ENCODE data around the gene ZNF503. TPM values are rescaled to one million over a fixed set of nuclear protein-coding genes. Genes with fewer than 3 reads are reported as not detected.

ZNF503 gene
- total RNA-seq, 2 donors from 2014 or later = 12.0 to 14.3 TPM

DNA sequence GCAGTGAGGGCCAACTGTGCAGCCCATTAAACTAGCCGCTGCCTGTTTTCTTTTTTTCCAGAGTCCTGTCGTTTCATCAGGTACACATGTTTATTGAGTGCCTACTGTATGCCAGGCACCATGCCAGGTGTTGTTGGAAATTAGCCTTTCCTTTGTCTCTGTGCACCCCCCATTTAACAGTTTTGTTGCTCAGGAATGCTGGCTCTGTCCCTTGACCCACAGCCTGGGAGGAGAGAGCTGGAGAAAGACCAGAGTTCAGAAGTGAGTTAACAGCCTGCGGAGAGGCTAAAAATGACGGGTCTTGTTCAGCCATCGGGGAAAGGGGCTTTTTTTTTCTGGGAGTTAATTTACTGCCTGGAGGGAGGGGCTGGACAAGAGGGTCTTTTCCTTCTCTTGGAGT is 31.2 kb upstream of the ZNF503 start:
- intact Hi-C loops (cut with DNase I) = no loop called here
- no peak for DNase-seq
- ATAC-seq = no peak

GRCh38 chr10:75432176-75432575 is 30.6 kb upstream of the ZNF503 start:
- intact Hi-C loops (cut with DNase I) = no loop called here
- ATAC-seq (no peak), DNase-seq (peak; percentile 26)

GRCh38 chr10:75431180-75432111 is 29.9 kb upstream of the ZNF503 start, which contains the start of gene LRMDA:
TSS of gene LRMDA (plus strand) at chr10:75431624.
- ATAC-seq (peak; percentile 75 to 88), DNase-seq (peak; percentile 68)
- intact Hi-C loops (cut with DNase I) = no loop called here

DNA sequence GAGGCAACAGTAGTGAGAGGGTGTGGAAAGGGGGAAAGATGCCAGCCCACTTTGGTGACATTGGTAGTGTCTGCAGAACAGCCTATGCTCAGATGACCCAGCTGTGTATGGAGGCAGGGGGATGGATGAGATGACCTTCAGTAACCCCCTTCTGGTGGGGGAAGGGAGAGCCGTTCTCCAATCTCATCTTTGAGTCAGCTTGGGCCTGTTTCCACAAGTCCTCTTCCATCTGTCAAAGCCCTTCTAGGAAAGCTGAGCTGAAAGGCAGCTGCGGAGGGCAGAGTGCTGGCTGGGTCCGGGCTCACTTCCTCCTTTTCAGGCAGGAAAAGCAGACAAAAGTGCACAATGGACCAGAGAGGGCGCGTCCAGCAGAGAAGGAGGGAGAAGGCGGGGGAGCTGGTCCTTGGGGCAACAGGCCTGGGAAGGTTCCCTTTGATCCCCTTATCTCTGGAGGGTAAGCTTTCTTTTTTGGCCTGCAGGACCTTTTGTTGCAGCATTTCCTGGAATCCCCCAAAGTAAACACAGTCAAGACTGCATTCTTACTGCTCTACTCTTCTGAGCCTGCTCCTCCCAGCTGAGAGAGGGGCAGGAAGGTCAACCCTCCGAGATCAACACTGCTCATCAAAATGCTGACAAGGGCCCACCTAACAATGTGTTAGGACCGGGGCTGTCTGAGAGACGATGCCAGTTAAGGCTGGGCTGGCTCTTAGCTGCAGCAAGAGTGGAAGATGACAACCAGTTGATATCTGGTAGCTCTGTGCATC is 28.6 kb upstream of the ZNF503 start:
- DNase-seq = peak; percentile 78
- intact Hi-C loops (cut with DNase I) = no loop called here
- peak; percentile 60 to 78 for ATAC-seq

GRCh38 chr10:75429159-75429827 is 27.7 kb upstream of the ZNF503 start:
- intact Hi-C loops (cut with DNase I) = no loop called here
- DNase-seq = no peak
- no peak for ATAC-seq

DNA sequence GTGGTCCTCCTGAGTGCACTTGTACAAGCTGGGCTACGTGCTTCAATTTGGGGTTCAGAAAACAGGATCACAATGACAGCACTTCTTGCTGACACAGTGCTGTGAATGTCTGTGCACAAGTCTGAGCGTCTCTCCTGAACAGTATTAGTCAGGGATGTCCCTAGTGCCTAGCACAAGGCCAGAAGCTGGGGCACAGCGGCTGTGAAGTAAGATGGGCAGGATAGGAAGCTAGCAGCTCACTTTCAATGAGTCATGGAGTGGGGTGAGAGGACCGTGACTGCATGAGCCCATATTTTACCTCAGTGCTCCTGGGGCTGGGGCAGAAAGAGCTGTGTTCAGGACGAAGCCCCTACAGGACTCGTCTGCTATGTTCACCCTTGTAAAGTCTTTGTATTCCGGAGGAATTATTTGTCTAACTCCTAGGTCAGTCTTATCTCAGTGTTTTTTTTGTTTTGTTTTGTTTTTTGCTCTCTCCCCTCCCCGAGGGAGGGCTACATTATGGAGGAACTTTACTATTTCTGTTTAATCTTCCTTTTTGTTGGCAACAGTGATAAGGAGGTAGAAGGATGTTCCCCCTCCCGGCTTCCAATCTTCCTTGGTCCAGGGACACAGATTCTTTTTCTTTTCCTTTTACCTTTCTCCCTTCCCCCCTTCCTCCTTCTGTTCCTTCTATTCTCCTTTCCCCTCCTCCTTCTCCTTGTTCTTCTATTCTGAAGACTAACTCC is 27.0 kb upstream of the ZNF503 start:
- intact Hi-C loops (cut with DNase I) = no loop called here
- no peak for ATAC-seq
- DNase-seq = peak; percentile 26

DNA sequence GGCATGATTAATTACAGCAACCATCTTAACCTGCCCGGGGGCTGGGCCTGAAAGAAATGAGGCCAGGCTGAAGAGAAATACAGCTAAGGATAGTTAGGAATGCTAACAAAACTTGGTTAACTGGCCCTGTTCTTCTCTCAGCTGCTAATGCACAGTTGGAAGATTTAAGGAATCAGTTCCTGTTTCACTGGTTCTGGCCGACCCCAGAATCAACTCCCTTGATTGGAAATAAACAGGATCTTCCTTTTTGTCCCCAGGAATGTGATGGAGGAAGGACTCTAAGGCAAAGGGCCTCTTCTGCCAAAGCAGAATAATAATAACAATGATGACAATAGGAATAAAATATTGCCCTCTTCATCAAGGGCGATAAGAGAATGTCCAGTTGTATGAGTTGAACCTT is 26.4 kb upstream of the ZNF503 start:
- DNase-seq (no peak), ATAC-seq (no peak)
- intact Hi-C loops (cut with DNase I) = no loop called here

- intact Hi-C loops (cut with DNase I) = no loop called here
- no peak for ATAC-seq
- DNase-seq = no peak
Measured at GRCh38 chr10:75426880-75427279, 25.3 kb upstream of the ZNF503 start.

GRCh38 chr10:75425291-75426079 is 23.9 kb upstream of the ZNF503 start:
- intact Hi-C loops (cut with DNase I) = no loop called here
- ATAC-seq (no peak), DNase-seq (no peak)

DNA sequence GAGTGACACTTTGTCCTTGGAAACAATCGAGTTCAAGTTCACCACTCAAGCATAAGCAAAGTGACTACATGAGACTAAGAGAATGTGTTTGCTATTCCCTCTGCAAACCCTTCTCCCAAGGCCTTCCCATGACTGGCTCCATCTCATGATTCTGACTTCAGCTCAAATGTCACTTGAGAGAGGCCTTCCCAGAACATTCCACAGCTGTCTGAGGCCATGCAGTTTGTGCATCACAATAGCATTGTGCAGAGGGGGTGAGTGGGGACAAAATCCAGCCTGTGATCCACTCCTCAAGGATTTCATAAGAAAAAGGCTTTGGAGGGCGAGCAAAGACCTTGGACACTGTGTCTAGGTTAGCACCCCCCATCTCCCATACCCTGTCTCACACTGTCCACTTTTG is 23.0 kb upstream of the ZNF503 start:
- intact Hi-C loops (cut with DNase I) = no loop called here
- DNase-seq (no peak), ATAC-seq (no peak)

DNA sequence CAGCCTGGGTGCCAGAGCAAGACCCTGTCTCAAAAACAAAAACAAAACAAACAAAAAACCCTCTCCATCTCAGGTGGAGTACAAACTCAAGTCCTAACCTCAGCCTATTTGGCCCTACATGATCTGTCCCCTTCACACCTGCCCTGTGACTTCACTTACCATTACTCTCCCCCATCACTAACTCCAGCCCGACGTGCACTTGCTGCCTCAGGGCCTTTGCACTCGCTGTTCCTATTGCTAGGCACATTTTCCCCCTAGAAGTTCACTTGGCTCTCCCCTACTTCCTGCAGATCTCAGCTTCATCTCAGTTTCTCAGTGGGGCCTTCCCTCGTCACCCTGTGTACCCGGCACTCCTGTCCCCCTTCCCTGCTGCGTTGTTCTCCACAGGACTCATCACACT is 21.3 kb upstream of the ZNF503 start:
- DNase-seq = no peak
- no peak for ATAC-seq
- intact Hi-C loops (cut with DNase I) = no loop called here

GRCh38 chr10:75418712-75419111 is 17.1 kb upstream of the ZNF503 start:
- intact Hi-C loops (cut with DNase I) = loop anchor here in 1 of 2 donors (10.0 kb wide), 1 partner anchor 496 kb away; no protein-coding TSS in a partner anchor
- DNase-seq = no peak
- ATAC-seq = no peak

DNA sequence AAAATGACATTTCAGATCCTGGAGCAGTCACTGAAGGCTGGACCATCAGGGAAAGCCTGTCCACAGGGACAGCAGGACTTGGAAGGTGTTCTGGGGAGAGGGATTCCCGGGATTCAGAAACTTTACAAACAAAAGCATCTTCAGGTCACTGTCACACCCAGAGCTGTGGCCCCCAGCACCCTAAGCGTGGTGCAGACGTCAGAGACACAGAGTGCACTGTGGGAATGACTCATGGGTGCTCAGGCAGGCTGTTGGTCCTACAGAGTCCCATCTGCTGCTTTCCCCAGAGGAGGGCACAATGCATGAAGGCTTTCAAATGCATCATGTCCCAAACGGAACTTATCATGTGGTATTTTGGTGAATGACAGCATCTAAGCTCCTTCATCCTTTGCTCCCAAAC is 16.7 kb upstream of the ZNF503 start:
- intact Hi-C loops (cut with DNase I) = loop anchor here in 1 of 2 donors (10.0 kb wide), 1 partner anchor 497 kb away; no protein-coding TSS in a partner anchor
- ATAC-seq = no peak
- DNase-seq = no peak

DNA sequence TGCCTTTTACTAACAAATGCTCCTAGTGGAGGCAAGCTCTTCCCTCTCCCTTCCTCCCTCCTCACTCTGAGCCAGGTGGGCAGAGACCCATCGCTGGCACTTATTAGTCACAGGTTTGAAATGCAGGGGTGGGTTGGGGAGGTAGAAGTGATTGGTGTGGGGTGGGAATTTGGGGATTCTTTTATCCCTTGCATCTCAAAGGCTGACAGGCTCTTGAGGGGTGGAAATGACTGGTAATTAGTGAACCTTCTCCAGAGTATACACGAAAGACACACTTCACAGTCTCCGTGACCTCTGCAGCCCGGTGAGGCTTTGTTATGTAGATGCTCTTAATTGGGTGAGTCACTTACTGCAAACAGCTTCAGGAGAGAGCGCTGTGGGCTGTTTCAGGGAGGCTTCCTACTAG is 16.0 kb upstream of the ZNF503 start:
- no peak for ATAC-seq
- no peak for DNase-seq
- intact Hi-C loops (cut with DNase I) = loop anchor here in 1 of 2 donors (10.0 kb wide), 1 partner anchor 497 kb away; no protein-coding TSS in a partner anchor

GRCh38 chr10:75414527-75414926 is 13.0 kb upstream of the ZNF503 start:
- DNase-seq = no peak
- no peak for ATAC-seq
- intact Hi-C loops (cut with DNase I) = loop anchor here in 1 of 2 donors (10.0 kb wide), 1 partner anchor 500 kb away; no protein-coding TSS in a partner anchor

- DNase-seq (no peak), ATAC-seq (no peak)
- intact Hi-C loops (cut with DNase I) = loop anchor here in 1 of 2 donors (10.0 kb wide), 1 partner anchor 504 kb away; no protein-coding TSS in a partner anchor
Measured at GRCh38 chr10:75410132-75411005, 8.8 kb upstream of the ZNF503 start.

Measured in left cardiac atrium (tissue), 4 donors.